GM19372 (cell line): Measurements from ENCODE around the gene GINS3.

ENCODE experiments used
- ATAC-seq: cut with Tn5 transposase; IDR thresholded peaks from one replicate; pipeline ENCODE4 v1.9.1; 2021; ENCODE audit warnings: mild to moderate bottlenecking, low read depth, moderate library complexity; ENCODE audit not compliant: unreplicated experiment

Gene GINS3

DNA sequence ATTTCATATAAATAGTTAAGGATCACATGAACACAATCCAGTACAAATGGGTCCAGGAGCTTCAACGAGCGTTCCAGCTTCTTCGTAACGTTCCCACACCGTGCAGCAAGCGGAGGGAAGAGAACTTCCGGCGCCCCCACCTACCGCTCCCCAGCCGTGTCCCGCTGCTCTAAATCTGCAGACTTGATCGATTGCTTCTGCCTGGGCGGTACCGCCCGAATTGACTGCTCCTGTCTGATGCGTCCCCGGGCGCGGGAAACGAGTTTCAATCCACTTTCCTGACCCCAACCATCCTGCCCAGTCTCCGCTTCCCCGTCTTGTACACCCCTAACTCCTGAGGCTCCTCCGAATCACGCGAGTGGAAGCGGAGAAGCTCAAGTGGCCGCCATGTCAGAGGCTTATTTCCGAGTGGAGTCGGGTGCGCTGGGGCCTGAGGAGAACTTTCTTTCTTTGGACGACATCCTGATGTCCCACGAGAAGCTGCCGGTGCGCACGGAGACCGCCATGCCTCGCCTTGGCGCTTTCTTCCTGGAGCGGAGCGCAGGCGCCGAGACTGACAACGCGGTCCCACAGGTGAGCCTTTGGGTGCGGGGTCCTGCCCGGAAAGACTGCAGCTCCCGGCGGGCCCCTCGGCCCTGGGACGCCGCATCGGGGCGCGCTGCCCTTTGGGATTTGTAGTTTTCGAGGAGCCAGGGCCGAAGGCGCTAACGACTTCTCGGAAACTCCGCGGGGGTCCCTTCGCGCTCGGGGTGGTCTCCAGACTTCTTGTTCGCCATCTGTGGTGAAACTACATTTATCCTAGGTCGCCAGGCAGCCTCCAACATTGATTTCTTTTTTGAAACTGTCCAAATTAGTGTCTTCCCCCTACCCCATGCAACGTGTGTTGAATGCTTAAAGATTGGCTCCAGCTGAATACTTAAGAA, at the start of gene GINS3:
Gene GINS3, plus strand, starts transcription at position 257 of the 923 bp plus-strand sequence. Its CDS starts 131 bp downstream, at position 388.
- ATAC-seq: peak; percentile 95

DNA sequence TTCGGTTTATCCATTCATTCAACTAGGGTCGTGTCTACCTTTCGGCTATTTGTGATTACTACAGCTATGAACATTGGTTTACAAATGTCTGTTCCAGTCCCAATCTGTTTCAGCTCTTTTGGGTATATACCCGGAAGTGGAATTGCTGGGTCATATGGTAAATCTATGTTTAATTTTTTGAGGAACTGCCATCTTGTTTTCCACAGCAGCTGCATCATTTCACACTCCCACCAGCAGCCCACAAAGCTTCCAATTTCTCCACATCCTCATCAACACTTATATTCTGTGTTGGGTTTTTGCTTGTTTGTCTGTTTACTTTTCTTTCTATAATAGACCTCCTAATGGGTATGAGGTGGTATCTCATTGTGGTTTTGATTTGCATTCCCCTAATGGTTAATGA, 48.7 kb upstream of the GINS3 start:
- no peak for ATAC-seq

DNA sequence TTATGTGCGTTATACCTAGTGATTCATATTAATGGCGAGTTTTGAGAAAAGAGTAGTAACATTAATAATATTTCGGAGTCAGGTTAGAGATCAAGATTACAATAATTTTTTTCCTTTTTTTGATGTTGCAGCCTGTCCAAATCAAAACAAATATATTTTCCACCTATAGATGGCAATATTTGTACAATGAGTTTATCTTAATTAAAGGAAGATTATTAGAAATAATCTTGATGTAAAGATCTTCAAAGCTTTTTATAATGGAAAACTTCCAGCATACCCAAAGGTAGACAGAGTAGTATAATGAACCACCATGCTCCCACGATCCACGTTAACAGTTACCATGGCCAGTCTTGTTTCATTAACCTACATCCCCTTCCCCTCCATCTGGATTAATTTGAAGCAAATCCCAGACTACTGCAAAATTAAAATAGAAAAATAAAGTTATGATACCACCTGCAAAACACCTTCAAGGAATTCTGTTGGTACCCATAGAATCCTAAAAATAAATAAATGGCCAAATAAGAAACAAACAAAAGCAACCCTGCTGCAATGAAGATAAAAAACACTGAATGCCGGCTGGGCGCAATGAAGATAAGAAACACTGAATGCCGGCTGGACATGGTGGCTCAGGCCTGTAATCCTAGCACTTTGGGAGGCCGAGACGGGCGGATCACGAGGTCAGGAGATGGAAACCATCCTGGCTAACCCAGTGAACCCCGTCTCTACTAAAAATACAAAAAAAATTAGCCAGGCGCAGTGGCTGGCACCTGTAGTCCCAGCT, 46.5 kb upstream of the GINS3 start:
- ATAC-seq: no peak

DNA sequence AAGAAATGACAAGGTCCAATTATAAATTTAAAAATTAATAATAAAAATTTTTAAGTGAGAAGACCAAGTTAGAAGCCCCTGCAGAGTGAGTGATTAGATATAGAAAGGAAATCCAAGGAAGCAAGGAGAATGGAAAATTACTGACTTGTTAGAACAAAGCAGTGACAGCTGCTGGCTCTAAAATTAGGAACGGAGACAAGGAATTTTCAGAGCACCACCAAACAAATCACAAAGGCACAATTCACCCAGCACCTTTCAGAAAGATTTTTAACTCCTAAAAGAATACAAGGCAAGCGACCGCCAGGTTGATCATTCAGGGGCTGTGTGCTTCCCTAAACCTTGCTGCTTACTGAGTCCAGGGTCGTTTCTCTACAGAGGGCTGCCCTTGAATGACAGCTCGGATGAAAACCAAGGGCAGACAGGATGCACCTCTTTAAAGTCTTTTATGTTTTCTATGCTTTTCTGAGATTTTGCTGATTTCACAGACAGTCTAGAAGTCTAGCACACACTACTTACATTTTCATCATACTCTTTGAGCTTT, 45.4 kb upstream of the GINS3 start:
- ATAC-seq: no peak

DNA sequence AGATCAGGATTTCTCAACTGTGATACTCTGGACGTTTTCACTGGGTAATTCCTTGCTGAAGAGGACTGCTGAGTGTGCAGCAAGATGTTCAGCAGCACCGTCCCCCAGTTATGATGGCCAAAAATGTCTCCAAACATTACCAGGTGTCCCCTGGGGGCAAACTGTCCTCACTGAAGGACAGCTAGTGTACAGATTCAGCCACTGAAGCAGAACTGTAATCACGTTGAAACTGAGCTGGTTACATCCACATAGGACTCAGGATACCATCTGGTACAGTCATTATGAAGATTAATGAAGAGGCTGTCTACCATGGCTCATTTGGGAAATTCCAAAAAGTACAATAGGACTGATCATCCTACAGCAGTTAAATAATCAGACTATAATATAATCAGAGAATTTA, 43.3 kb upstream of the GINS3 start:
- no peak for ATAC-seq

DNA sequence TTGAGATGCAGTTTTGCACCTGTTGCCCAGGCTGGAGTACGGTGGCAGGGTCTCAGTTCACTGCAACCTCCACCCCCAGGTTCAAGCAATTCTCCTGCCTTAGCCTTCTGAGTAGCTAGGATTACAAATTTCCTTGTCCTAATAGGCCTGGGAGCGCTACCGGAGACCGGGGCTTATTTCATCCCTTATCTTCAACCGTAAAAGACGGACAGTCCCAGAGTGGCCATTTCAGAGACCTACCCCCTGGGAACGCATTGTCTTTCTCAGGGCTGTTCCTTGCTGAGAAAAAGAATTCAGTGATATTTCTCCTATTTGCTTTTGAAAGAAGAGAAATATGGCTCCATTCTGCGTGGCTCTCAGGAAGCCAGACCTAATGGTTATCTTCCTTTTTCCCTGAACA, 39.6 kb upstream of the GINS3 start:
- ATAC-seq: no peak

DNA sequence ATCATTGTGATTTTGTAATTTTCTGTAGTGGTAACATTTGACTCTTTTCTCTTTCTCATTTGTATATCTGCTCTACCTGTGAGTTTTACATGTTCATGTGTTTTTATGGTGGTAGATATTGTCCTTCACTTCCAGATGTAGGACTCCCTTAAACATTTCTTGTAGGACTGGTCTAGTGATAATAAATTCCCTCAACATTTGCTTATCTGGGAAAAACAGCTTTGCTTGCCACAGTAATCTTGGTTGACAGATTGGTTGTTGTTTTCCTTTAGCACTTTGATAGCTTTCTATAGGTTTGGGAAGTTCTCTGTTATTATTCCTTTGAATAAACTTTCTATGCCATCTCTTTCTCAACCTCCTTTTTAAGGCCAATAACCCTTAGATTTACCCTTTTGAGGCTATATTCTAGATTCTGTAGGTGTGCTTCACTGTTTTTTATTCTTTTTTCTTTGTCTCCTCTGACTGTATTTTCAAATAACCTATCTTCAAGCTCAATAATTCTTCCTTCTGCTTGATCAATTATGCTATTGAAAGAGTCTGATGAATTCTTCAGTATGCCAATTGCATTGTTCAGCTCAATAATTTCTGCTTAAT, 32.1 kb upstream of the GINS3 start:
- no peak for ATAC-seq

DNA sequence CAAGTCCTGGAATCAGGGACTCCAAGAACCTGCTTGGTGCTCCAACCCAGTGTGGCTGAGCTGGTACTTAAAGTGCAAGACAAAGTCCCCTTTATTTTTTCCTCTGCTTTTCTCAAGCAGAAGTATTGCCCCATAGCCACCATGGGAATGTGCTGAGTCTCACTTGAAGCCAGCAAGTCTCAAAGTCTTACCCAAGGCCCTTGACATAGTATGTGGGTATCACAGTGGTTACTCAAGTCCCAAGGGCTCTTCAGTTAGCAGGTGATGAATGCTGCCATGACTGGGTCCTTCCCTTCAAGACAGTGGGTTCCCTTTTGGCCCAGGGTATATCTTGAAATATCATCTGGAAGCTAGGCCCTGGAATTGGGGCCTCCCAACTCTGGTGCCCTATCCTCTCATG, 30.5 kb upstream of the GINS3 start:
- no peak for ATAC-seq

DNA sequence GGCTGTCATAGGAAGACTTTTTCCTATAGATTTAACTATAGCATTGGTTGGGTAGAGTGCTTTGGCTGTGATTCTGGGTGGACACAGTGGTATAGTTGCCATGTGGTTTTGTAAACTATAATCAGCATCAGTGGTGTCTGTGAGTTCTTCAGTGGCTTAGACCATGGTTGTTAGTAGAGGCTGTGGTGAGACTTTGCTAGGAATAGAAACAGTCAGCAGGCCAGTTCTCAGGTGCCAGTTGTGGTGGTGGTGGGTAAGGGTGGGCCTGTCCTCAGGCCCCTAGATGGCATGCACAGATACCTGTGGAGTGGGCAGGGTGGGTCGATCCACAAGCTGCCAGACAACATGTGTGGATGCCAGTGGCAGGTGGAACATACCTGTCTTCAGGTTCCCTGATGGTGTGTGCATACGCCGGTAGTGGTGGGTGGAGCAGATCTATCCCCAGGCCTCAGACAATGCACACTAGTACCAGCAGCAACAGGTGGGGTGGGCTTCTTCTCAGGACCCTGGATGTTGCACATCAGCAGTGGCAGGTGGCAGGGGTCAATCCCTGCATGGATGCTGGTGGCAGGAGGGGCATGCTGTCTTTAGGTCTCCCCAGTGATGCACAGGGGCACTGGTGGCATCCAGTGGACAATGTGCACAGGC, 28.4 kb upstream of the GINS3 start:
- no peak for ATAC-seq

DNA sequence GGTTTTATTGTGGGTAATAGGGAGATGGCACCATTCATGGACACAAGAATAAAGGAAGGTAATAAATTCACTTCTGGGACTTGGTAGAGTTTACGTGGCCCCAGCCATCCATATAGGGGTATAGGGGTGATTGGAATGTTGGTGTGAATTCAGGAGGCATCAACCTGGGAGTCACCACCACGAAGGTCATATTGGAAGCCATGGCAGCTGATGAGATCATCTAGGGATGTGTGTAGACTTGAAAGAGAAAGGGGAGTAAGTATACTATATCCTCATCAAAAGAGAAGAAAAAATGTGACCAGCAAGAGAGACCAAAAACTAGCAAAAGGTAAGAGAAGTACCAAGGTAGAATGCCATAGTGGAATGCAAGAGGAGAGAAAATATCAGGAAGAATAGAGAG, 26.6 kb upstream of the GINS3 start:
- no peak for ATAC-seq

DNA sequence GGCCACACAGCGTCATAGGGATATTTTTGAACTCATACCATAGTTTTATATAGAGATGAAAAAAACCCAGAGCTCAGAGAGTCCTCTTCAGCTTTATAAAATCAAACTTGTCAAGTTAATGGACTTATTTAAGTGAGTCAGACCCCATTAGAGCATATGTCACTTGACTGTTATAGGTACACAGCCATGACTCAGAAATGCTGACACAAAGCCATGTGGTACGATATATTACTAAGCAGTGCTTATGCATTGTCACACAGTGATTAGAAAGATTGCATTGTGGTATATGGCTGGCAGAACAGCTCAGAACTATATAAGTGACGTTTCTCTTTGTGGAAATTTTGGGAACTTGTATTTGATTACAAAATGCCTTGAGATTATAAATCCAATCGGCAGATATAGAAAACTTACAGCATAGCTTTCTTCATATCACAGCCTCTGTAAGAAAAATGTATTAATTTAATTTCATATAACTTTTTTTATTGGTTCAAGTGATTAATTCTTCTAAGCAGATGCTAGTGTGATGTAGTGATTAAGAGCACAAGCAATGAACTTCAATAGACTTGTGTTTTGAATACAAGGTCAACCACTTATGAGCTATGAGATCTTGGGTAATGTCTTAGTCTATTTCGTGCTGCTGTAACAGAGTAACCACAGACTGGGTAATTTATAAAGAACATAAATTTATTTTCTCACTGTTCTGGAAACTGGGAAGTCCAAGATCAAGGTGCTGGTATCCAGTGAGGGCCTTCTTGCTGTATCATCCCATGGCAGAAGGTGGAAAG, 25.8 kb upstream of the GINS3 start:
- no peak for ATAC-seq

DNA sequence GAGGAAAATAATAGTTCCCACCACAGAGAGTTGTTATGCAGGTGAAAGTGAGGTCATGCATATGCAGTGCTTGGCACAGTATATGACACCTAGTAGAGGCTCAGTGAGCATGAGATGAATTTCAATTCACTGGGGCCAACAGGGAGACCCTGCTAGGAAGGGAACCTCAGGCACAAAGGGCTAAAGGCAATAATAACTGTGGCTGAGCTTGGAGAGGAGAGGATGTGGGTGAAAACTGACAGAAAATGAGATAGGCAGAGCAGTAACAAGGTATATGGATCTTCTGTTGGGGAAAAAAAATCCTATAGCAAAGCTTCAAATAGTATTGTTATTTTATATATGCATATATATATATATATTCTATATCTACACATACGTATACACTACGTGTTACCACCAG, 25.0 kb upstream of the GINS3 start:
- ATAC-seq: no peak

DNA sequence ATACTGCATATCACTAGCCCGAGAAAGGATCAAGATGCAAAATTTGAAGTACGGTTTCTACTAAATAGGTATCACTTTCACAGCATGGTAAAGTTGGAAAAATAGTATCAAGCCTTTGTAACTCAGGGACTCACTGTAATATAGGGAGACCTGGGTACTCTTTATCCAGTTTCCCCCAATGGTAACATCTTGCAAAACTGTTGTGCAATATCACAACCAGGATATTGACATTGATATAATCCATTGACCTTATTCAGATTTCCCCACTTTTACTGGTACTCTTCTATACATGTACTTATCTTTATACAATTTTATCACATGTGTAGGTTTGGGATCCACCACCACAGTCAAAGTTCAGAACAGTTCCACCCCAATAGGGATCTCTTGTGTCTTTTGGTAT, 20.4 kb upstream of the GINS3 start:
- ATAC-seq: no peak

DNA sequence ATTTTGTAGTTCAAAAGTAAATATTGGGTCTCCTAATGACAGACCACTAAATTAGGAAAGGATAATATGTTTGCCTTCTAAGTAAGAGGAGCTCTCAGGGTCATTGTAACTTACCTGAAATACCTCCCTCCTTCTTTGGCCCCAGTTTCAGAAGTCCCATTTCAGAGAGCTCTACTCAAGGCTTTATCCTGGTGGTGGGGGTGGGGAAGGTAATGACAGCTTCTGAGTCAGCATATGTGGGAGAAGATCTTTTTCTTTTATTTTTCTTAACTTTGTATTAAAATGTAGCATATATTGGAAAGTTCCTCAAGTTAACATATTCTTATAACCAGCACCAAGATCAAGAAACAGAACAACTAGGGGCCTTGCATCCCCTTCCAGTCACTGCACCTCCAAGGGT, 16.9 kb upstream of the GINS3 start:
- no peak for ATAC-seq

DNA sequence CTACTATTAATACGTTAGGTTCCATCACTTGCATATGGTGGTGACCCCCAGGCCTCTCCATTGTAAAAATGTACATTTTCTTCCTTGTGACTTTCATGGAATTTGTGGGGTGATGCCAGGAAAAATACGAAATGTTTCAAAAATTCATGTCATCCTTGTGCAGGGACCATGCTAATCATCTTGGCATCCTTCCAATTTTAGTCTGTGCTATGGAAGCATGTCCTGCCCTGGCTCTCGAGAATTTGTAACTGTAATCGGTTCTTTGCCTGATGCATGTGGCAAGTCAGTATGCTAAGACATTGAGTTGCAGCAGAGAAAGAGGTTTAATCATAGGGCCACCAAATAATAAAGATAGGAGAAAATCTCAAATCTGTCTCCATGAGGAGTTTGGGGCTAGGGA, 14.3 kb upstream of the GINS3 start:
- ATAC-seq: no peak

DNA sequence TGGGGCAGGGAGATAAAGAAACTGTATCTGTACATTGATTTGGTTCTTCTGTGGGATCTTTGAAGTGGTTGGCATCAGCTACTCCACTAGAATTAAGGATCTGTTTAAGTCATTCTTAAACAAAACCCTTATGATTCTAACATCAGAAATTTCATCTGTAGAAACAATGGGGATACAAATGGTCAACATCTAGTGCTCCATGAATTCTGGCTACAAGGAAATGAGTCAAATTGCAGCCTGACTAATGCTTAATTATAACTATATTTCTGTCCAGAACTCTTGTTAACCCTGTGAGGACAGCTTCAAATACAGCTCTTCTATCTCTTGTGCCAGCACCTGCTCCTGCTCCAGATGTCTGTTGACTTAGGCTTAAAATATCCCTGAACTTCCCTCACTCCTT, 13.9 kb upstream of the GINS3 start:
- no peak for ATAC-seq

DNA sequence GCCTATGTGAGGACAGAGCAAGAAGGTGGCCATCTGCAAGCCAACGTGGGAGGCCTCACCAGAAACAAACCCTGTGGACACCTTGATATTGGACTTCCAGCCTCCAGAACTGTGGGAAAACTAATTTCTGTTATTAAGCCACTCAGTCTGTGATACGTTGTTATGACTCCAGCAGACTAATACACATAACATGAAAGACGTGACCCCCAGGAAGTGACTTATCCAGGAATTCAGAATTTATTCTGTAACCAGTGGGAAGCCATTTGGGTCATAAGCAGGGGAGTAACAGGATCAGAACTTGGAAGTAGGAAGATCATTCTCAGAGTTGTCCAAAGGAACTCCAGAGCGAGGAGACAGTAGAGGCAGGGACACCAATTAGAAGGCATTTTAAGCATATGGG, 12.5 kb upstream of the GINS3 start:
- ATAC-seq: no peak

DNA sequence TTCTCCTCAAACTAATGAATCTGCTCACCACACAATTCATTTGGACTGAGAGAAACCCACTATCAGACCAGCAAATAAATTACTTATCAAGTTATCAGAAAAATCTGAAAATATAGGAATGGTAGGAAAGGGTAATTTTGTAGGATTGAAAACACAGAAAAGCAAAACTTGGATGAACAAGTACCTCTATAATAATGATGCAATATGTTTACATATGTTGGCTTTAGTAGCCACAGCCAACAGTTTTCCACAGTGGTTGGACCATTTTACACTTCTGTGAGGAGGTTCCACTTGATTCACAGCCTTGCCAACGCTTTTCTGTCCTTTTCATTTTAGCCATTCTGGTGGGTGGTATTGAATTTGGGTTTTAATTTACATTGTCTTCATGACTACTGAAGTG, 10.6 kb upstream of the GINS3 start:
- no peak for ATAC-seq

DNA sequence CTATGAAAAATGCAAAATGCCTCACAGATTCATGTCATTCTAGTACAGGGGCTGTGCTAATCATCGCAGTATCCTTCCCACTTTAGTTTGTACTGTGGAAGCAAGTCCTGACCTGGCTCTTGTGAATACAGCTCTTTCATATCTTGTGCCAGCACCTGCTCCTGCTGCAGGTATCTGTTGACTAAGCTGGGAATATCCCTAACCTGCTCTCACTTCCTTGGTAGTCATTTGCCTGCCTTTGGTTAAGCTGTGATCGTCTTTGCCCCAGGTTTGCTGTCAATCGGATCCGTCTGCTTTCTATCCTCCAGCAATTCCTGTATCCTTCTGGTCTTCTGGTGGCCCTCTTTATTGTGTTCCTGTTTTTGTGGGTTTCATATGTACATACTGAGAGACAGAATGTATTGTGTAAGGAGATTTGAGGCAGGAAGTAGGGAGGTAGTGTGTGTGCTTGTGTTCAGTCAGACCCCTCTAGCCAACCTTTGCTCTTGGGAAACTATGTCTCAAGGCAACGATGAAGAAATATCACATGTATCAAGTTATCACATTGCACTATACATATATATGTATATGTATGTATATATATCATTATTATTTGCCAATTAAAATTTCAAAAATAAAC, 7.7 kb upstream of the GINS3 start:
- ATAC-seq: no peak
